Stimulated activated naive B cell treated with anti-CD40 and anti-IgM and Interleukin-4, amounts not matched to agents 10 μg/mL and 1 μg/mL and 100 μg/mL, for 72 hours (primary cell): Measurements from ENCODE around the gene NGFR.

ENCODE experiments used
- ATAC-seq, 2 donors: fragments of 150-1000 bp; cut with Tn5 transposase; replicated peaks; 2 replicates each; pipeline ENCODE4 v1.10.0; 2021; ENCODE audit warnings: moderate library complexity in 1 of 2
- DNase-seq: peaks from one replicate; pipeline ENCODE4 v3.0.0; 2021
- H3K27ac Mint-ChIP-seq: one replicate; pipeline ENCODE4 v1.8.0; 2022; ENCODE audit warnings: mild to moderate bottlenecking, mixed read lengths
- H3K27me3 Mint-ChIP-seq, 2 donors: one replicate each; pipeline ENCODE4 v1.8.0; 2022; ENCODE audit warnings: mixed read lengths in 2 of 2
- H3K36me3 Mint-ChIP-seq, 2 donors: one replicate each; pipeline ENCODE4 v1.8.0; 2022; ENCODE audit warnings: mixed read lengths in 2 of 2, mild to moderate bottlenecking in 1 of 2
- H3K4me1 Mint-ChIP-seq, 2 donors: one replicate each; pipeline ENCODE4 v1.8.0; 2022; ENCODE audit warnings: mixed read lengths in 2 of 2, mild to moderate bottlenecking in 1 of 2
- H3K4me3 Mint-ChIP-seq, 2 donors: one replicate each; pipeline ENCODE4 v1.8.0; 2022; ENCODE audit warnings: mild to moderate bottlenecking in 2 of 2, mixed read lengths in 2 of 2, moderate library complexity in 1 of 2
- H3K9me3 Mint-ChIP-seq, 2 donors: one replicate each; pipeline ENCODE4 v1.8.0; 2022; ENCODE audit warnings: mixed read lengths in 2 of 2, mild to moderate bottlenecking in 1 of 2

The NGFR gene

DNA sequence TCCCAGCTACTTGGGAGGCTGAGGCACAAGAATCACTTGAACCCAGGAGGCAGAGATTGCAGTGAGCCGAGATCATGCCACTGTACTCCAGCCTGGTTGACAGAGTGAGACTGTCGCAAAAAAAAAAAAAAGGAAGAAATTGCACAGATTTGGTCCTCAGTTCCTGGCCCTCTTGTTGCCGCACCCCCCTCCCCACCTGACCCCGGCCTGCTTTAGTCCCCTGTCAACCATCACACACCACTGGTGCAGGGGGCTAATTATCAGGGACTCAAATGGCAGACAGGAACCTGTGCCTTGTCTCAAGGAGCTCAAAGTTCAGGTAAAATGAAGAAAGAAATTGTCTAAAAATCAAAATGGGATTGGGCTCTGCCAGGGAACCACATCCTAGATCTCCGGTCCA is 28.1 kb downstream of the NGFR start:
- no peak overlapping the region for H3K27ac Mint-ChIP-seq
- H3K4me3 Mint-ChIP-seq: no peak overlapping the region
- DNase-seq (no peak), ATAC-seq (no peak)
- H3K9me3 Mint-ChIP-seq: no peaks in the 10 kb centered on the region
- H3K36me3 Mint-ChIP-seq: no peaks in the 10 kb centered on the region
- no peaks in the 10 kb centered on the region for H3K4me1 Mint-ChIP-seq
- peaks cover 32 to 36% of the 10 kb centered on the region in 2 donors for H3K27me3 Mint-ChIP-seq

DNA sequence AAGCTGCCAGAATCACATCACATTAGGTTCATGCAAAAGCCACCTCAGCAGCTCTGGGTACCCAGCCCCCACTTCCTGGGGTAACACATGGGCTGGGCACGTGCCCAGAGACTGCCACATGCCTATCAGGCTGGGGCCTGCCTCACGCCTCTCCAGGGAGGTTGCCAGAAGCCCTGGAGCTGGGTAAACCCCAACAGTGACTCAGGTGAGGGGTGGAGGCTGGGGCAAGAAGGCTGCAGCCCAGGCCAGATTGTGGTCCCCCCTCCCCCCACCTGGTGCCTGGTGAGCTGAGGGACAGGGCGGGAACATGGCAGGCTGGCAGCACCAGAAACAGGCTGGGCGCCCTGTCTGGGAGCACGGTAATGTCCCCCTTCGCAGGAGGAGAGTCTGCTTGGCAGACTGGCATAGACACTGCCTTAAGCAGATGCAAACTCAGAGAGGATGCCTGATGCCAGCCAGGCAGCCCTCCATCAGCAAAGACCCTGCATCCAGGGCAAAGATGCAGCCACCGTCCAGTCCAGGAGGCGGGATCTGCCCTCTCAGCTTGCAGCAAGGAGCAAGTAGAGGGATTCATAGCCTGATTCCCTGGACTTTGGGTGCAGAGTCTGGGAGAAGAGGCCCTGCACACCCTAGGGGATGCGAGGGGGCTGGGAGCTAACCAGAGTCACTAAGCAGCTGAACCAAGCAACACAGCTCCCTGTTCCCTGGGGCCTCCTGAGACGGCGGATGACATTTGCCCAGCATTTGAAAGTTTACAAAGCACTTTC is 28.8 kb downstream of the NGFR start:
- DNase-seq (no peak), ATAC-seq (peak in 1 of 2 donors; percentile 54)
- H3K27ac Mint-ChIP-seq: no peak overlapping the region

DNA sequence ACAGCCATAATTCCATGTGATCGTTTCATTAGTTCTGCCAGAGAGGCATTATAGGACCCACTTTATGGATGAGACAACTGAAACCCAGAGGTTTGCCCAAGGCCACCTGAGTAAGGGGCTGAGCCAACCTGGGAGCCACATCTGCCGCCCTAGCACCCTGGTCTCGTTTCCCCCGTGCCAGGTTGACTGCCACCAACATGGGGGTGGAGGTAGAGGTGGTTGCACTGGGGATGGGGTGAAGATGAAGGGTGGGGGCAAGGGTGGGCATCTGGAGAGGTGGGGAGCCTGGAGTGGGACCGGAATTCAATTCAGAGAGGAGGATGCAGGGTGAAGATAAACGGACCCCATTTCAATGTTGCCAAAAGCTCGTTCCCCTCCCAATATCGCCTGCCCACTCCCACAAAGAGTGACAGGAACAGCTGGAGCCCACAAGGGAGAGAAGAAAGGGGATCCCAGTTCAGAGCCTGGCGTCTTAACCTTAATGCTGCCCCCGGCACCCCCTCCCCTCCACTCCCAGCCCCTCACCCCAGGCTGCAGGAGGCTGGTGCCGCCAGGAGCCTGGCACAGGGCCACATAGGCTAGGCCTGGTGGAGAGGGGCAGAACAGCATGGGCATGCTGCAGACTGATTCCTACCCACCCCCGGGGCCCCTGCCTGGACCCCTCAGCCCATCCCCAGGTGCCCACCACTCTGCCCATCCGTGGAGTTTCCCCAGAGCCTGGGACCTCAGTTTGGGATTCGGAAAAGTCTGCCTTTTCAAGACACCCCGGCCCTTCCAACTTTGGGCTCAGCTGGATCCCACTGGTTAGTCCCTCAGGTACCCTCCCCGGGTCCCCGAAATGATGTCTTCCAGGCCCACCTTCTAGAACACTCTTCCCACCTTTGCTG is 29.6 kb downstream of the NGFR start:
- H3K4me1 Mint-ChIP-seq: no peaks in the 10 kb centered on the region
- DNase-seq (no peak), ATAC-seq (no peak)
- H3K4me3 Mint-ChIP-seq: no peak overlapping the region
- H3K36me3 Mint-ChIP-seq: no peaks in the 10 kb centered on the region
- no peaks in the 10 kb centered on the region for H3K9me3 Mint-ChIP-seq
- H3K27ac Mint-ChIP-seq: no peak overlapping the region
- peaks cover 35 to 36% of the 10 kb centered on the region in 2 donors for H3K27me3 Mint-ChIP-seq

More for the DNA sequence above, 28.8 kb downstream of the NGFR start:
- H3K27me3 Mint-ChIP-seq: peaks cover 35 to 38% of the 10 kb centered on the region in 2 donors
- no peaks in the 10 kb centered on the region for H3K4me1 Mint-ChIP-seq
- no peaks in the 10 kb centered on the region for H3K9me3 Mint-ChIP-seq
- no peaks in the 10 kb centered on the region for H3K36me3 Mint-ChIP-seq
- H3K4me3 Mint-ChIP-seq: no peak overlapping the region

DNA sequence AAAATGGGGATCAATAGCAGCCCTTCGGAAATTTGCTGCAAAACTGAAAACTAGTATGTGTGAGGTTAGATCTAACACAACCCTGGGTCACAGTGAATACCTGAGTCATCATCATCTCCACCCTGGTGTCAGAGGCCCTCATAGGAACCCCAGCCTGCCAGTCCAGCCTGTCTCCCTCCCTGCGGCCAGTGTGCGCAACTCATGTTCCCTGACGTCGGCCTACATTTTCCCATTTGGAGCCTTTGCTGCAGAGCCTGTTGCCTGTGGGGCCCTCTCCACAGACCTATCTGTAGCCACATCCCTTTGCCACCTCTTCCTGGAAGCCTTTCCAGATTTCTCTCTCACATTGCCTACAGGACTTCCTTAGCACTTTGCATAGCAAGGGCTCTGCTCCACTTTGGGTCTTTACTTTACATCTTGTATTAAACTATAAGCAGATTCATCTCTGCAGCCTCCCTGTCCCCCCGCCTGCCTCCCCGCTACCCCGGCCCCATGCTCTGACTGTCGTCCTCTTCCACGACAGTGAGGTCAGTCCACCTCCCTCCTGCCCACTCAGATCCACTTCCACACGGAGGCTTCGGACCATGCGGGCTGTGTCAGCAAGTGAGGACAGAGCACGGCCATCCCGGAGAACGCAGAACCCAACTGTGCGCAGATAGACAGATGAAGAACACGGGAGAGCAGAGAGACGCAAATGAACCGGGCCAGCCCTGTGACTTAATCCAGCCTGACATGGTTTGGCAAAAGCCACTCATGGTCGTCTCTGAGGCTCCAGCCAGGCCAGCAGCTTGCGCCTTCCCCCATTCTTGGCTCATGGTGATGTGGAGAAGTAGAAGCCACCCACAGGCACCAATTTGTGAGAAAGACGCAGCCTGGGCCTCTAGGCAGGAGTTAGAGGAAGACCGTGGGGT is 31.0 kb downstream of the NGFR start:
- H3K9me3 Mint-ChIP-seq: no peaks in the 10 kb centered on the region
- H3K4me3 Mint-ChIP-seq: no peak overlapping the region
- H3K36me3 Mint-ChIP-seq: no peaks in the 10 kb centered on the region

DNA sequence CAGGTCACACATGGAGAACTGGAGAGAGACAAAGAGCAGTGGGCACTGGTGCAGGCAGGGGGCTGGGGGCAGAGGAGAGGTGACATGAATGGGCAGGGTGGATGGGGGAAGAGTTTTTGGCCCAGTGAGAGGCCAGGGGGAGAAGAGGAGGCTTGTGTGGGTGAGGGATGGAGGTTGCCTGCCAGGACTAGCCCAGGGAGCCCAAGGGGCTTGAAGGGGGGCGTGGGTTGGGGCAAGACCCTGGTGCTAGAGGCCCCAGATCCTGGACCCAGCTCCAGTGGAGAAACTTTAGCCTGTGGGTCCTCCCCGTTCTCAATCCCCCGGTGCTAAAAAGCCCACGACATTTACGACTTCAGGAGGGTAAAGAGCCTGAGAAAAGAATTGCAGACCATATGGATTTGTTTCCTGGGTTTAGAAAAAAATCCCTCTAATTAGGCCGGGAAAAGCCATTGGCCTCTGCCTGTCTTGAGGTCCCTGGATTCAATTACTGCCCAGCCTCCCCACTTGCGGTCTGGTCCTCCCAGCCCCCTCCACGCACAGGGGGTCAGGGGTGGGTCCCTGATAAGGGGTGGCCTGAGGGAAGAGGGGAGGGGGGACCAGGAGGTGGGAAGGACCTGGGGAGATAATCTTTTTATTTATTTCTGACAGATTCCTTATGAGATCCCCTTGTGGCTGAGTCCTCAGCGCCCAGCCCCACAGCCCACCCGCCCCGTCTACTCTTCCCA is 33.0 kb downstream of the NGFR start:
- no peak overlapping the region for H3K27ac Mint-ChIP-seq
- no peak overlapping the region for H3K4me3 Mint-ChIP-seq
- ATAC-seq: no peak
- no peaks in the 10 kb centered on the region for H3K9me3 Mint-ChIP-seq
- peaks cover 26 to 42% of the 10 kb centered on the region in 2 donors for H3K27me3 Mint-ChIP-seq
- no peaks in the 10 kb centered on the region for H3K4me1 Mint-ChIP-seq
- DNase-seq: no peak
- H3K36me3 Mint-ChIP-seq: no peaks in the 10 kb centered on the region

More for the DNA sequence above, 31.0 kb downstream of the NGFR start:
- no peak for DNase-seq
- H3K27ac Mint-ChIP-seq: no peak overlapping the region
- ATAC-seq: no peak
- no peaks in the 10 kb centered on the region for H3K4me1 Mint-ChIP-seq
- H3K27me3 Mint-ChIP-seq: peaks cover 29 to 34% of the 10 kb centered on the region in 2 donors

DNA sequence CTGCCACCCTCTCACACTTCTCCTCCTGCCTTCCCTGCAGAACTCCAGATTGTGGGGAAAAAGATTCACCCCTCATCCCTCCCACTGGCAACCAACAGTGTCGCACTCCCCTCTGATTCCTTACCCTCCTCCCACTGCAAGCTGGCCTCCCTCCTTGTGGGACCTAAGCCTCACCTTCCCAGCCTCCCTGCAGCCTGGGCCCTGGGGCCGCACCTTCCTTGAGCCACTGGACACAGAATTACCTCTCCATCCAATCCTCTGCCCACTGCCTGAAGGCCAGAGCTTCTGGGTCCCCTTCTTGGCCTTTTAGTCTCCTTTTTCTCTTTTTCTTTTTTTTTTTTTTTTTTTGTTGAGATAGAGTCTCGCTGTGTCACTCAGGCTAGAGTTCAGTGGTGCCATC is 33.9 kb downstream of the NGFR start:
- no peaks in the 10 kb centered on the region for H3K4me1 Mint-ChIP-seq
- no peak for ATAC-seq
- H3K27me3 Mint-ChIP-seq: peaks cover 35 to 51% of the 10 kb centered on the region in 2 donors
- H3K4me3 Mint-ChIP-seq: no peak overlapping the region
- no peaks in the 10 kb centered on the region for H3K36me3 Mint-ChIP-seq
- no peak overlapping the region for H3K27ac Mint-ChIP-seq
- H3K9me3 Mint-ChIP-seq: no peaks in the 10 kb centered on the region
- no peak for DNase-seq

DNA sequence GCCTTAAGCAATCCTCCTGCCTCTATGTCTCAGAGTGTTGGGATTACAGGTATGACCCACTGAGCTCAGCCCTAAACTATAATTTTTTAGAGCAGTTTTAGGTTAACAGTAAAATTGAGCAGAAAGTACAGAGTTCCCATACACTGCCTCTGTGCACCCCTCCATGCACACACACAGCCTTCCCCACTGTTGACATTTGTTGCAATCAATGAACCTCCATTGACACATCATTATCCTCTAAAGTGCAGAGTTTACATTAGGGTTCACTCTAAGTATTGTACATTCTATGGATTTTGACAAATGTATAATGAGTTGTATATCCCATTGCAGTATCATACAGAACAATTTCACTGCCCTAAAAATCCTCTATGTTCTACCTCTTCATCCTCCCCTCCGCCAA is 35.0 kb downstream of the NGFR start:
- no peaks in the 10 kb centered on the region for H3K4me1 Mint-ChIP-seq
- peaks cover 43 to 56% of the 10 kb centered on the region in 2 donors for H3K27me3 Mint-ChIP-seq
- no peaks in the 10 kb centered on the region for H3K36me3 Mint-ChIP-seq
- H3K27ac Mint-ChIP-seq: no peak overlapping the region
- ATAC-seq: no peak
- no peaks in the 10 kb centered on the region for H3K9me3 Mint-ChIP-seq
- no peak overlapping the region for H3K4me3 Mint-ChIP-seq
- no peak for DNase-seq

DNA sequence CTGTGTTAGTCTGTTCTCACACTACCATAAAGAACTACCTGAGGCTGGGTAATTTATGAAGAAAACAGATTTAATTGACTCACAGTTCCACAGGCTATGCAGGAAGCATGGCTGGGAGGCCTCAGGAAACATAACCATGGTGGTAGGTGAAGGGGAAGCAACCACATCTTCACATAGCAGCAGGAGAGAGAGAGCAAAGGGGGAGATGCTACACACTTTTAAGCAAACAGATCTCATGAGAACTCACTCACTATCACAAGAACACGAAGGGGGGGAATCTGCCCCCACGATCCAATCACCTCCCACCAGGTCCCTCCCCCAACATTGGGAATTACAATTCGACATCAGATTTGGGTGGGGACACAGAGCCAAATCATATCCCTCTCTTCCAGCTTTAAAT is 48.8 kb downstream of the NGFR start:
- Mint-ChIP-seq H3K27me3 (peaks cover 31 to 37% of the 10 kb centered on the region in 2 donors), H3K27ac (no peak overlapping the region), H3K36me3 (peaks cover 4 to 11% of the 10 kb centered on the region in 2 donors), H3K9me3 (peaks cover 12 to 14% of the 10 kb centered on the region in 2 donors), H3K4me1 (no peaks in the 10 kb centered on the region), H3K4me3 (no peak overlapping the region)
- ATAC-seq (no peak), DNase-seq (no peak)

DNA sequence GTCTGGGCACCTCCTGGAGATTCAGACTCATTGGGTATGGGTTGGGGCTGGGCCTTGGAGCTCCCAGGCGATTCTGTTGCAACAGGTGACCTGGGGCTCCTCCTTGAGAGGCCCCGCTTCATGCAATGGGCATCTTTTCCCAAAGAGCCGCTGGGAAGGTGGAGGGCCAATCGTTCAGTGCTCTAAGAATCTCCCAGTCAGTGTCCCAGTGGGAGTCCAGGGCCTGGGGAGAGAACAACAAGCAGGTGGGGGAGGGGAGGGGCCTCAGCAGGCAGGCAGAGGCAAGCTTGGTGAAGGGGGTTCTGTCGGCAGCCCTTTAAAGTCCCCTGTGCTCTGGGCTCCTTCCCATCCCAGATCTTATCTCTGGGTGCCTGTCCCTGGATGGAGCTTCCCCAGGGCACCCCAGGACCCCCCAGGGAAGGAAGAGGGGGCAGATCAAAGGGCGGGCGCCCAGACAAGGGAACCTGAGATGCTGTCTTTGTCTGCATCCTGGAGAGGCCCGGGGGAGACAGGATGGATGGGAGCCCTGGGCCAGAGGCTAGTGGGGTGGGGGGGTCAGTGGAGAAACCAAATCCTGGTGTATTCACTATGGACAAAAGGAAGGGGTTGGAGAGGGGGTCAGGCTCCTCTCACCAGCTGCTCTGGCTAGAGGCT is 50.0 kb downstream of the NGFR start:
- no peak overlapping the region for H3K4me3 Mint-ChIP-seq
- H3K9me3 Mint-ChIP-seq: peaks cover 12 to 14% of the 10 kb centered on the region in 2 donors
- H3K36me3 Mint-ChIP-seq: peaks cover 4 to 11% of the 10 kb centered on the region in 2 donors
- H3K27me3 Mint-ChIP-seq: peaks cover 32 to 37% of the 10 kb centered on the region in 2 donors
- no peaks in the 10 kb centered on the region for H3K4me1 Mint-ChIP-seq
- H3K27ac Mint-ChIP-seq: no peak overlapping the region
- ATAC-seq: no peak
- no peak for DNase-seq

DNA sequence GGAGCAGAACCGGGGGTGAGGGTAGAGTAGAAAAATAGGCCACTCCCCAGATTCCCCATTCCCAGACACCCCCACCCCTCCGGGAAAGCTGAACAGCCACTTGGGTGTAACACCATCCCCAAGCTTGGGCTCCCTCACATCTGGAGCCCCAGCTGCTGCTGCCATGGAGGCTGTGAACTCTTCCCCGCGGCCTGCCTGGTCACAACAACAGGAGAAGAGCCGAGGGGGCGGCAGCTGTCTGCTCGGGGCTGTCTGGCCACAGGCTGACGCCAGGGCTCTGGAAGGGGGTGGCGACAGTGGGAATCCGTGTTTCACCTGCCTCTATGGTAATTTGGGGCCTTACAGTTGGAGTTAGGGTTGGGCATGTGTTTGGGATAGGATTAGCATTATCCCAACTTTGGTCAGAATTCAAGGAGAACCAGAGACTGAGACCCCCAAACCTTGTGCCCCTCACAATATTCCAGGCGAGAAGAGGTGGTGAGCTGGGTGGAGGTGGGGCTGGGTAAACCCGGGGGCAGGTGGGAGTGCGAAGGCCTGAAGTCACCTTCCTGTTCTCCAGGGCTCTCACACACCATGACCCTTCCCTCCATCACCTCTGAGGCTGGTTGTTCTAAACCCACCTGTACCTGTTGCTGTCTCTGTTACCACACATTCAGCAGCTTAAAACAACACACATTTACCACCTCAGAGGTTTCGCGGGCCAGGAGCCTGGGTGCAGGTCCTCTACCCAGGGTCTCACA is 50.9 kb downstream of the NGFR start:
- DNase-seq (no peak), ATAC-seq (no peak)
- Mint-ChIP-seq H3K4me3 (no peak overlapping the region), H3K27me3 (peaks cover 32 to 37% of the 10 kb centered on the region in 2 donors), H3K9me3 (peaks cover 12% of the 10 kb centered on the region in 2 donors), H3K4me1 (no peaks in the 10 kb centered on the region), H3K27ac (no peak overlapping the region), H3K36me3 (peaks cover 4 to 11% of the 10 kb centered on the region in 2 donors)

DNA sequence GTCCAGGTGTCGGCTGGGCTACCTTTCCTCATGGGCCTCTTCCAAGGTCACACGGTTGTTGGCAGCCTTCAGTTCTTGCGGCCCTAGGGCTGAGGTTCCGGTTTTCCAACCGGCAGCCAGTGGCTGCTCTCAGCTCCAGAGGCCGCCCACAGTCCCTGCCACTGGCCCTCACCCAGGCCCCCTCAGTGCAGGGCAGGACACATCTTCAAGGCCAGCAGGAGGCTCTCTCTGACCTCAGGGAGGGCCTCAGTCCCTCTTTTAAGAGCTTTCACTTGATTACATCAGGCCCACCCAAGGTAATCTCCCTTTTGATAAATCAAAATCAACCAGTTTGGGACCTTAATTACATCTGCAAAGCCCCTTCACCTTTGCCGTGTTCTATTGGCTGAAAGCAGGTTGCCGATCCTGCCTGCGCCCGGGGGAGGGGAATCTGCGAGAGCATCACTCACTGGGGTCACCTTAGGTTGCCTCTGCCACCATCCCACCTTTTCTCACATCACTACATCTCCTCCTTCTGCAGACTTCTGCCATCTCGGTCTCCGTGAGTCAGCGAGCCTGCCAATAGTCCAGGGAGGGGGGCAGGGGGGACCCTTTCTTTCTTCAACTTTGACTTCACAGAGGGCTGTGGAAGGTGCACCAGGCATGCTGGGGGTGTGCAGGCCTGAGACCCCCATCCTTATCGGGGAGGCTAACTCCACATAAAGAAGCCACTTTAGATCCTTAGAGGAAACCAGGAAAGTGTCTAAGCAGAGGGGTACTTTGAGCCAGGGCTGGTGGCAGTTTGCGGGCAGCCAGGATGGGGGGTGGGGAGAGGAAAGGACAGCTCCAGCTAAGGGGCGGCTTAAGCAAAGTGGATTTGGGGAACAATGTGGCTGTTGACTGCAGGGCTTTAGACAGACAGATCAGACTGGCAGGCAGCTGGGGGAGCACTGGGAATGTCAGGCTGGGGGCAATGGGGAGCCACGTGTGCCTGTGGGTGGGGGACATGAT is 51.7 kb downstream of the NGFR start:
- H3K4me3 Mint-ChIP-seq: no peak overlapping the region
- H3K36me3 Mint-ChIP-seq: peaks cover 4 to 11% of the 10 kb centered on the region in 2 donors
- H3K27ac Mint-ChIP-seq: no peak overlapping the region
- ATAC-seq: no peak
- H3K4me1 Mint-ChIP-seq: no peaks in the 10 kb centered on the region
- peaks cover 7 to 8% of the 10 kb centered on the region in 2 donors for H3K9me3 Mint-ChIP-seq
- DNase-seq: no peak
- peaks cover 32 to 36% of the 10 kb centered on the region in 2 donors for H3K27me3 Mint-ChIP-seq

DNA sequence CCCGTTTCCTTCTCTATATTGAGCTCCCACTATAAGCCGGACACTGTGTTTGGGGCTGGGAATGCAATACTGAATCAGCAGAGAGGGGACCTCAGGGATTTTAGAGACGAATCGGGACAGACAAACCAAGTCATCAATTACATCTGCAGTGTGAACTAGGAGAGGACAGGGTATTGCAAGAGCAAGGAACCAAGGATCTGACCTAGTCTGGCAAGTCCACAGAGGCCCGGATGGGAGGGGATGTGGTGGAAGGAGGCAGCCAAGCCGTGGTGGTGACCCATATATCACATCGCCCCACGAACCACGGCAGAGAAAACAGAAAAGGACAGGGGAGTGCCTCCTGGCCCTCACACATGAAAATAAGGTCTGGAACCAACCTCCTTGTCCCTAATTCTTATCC is 52.5 kb downstream of the NGFR start:
- Mint-ChIP-seq H3K4me1 (no peaks in the 10 kb centered on the region), H3K9me3 (peaks cover 7 to 8% of the 10 kb centered on the region in 2 donors), H3K36me3 (peaks cover 4 to 11% of the 10 kb centered on the region in 2 donors), H3K27me3 (peaks cover 32% of the 10 kb centered on the region in 2 donors), H3K27ac (no peak overlapping the region), H3K4me3 (no peak overlapping the region)
- DNase-seq: no peak
- no peak for ATAC-seq
